GM06990 (cell line): ENCODE data around the gene JMJD7.

Experiments used
- DNase-seq: peaks from one replicate; pipeline ENCODE4 v3.0.0-alpha.2; 2011; ENCODE audit not compliant: insufficient read length; ENCODE audit errors: extremely low read depth
- H3K27me3 ChIP-seq: replicated peaks from 2 replicates; pipeline ENCODE4 v1.6.0; 2011; ENCODE audit warnings: low read length; ENCODE audit not compliant: control insufficient read depth, insufficient read depth
- H3K36me3 ChIP-seq: 2 replicates; pipeline ENCODE4 v1.5.1; 2011; ENCODE audit warnings: low read length; ENCODE audit not compliant: control insufficient read depth, insufficient read depth
- H3K4me3 ChIP-seq: replicated peaks from 2 replicates; pipeline ENCODE4 v1.5.1; 2011; ENCODE audit warnings: low read depth, mild to moderate bottlenecking, control low read depth, low read length
- CTCF ChIP-seq: IDR thresholded peaks from 2 replicates; pipeline ENCODE4 v1.5.1; 2011; ENCODE audit warnings: low read length, control low read depth, mild to moderate bottlenecking, inconsistent platforms; ENCODE audit not compliant: insufficient read depth, poor library complexity, severe bottlenecking

JMJD7 gene

GRCh38 chr15:41874736-41875135 is 46.8 kb downstream of the JMJD7 start:
- no peaks in the 10 kb centered on the region for H3K36me3 ChIP-seq
- TF ChIP-seq CTCF = no peak
- DNase-seq = no peak
- H3K27me3 ChIP-seq = peaks cover 4% of the 10 kb centered on the region
- no peak overlapping the region for H3K4me3 ChIP-seq

DNA sequence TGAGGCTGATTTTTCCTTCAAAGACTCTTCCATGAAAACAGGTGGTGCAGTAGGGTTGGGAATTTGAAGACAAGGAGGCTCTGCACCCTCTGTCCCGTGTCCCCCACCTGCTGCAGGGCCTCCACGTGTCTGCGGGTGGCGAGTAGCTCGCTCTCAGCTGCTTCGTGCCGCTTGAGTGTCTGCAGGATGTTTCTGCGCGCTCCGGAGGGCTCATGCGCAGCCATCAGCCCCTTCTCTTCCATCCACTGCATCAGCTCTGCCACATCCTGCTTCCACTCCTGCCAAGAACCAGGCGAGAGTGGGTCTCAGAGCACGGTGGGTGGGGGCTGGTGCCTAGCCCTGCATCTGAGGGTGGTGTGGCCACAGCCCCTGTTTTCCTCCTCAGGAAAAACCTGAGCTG is 48.1 kb downstream of the JMJD7 start:
- TF ChIP-seq CTCF = no peak
- Histone ChIP-seq H3K27me3 (peaks cover 5% of the 10 kb centered on the region), H3K4me3 (no peak overlapping the region), H3K36me3 (no peaks in the 10 kb centered on the region)
- no peak for DNase-seq

- Histone ChIP-seq H3K27me3 (peaks cover 8% of the 10 kb centered on the region), H3K36me3 (no peaks in the 10 kb centered on the region), H3K4me3 (no peak overlapping the region)
- no peak for TF ChIP-seq CTCF
- DNase-seq = no peak
Observed at GRCh38 chr15:41876689-41877088, 48.8 kb downstream of the JMJD7 start.

GRCh38 chr15:41877631-41878354 is 49.9 kb downstream of the JMJD7 start:
- no peak for DNase-seq
- Histone ChIP-seq H3K27me3 (peaks cover 8% of the 10 kb centered on the region), H3K4me3 (no peak overlapping the region), H3K36me3 (no peaks in the 10 kb centered on the region)
- TF ChIP-seq CTCF = no peak

DNA sequence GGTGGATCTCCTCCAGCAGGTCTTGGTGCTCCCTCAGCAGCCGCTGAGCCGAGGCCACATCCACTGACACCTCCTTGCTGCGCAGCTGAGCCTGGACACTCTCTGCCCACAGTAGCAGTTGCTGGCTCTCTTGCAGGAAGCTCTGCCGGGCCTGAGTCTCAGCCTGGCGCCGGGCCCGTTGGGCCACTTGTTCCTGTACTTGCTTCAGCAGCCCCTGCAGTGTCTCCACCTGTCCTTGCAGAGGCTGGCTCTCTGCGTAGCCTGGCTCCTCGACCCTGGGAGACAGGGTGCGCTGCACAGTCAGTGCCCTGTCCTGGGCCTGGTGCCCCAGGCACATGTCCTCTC is 50.4 kb downstream of the JMJD7 start:
- H3K36me3 ChIP-seq = no peaks in the 10 kb centered on the region

More for the DNA sequence above, 50.4 kb downstream of the JMJD7 start:
- H3K27me3 ChIP-seq = peaks cover 8% of the 10 kb centered on the region
- no peak for TF ChIP-seq CTCF
- no peak overlapping the region for H3K4me3 ChIP-seq
- DNase-seq = no peak
